ENCODE results near the gene HACD3. TPM values are rescaled to one million over a fixed set of nuclear protein-coding genes. Genes with fewer than 3 reads are reported as not detected.

HACD3 gene
- total RNA-seq = 67.8 and 73.6 TPM in 2 replicates

GRCh38 chr15:65530318-65531111, at the start of gene HACD3:
Gene HACD3, plus strand, starts transcription at chr15:65530463. Its CDS starts 169 bp downstream, at chr15:65530632.

GRCh38 chr15:65516997-65517865, 13.0 kb upstream of the HACD3 start, which contains the start of gene DPP8:
Gene DPP8, minus strand, starts transcription at chr15:65517689. Its CDS starts 5,136 bp downstream, at chr15:65512553.

GRCh38 chr15:65610871-65611718, 80.8 kb downstream of the HACD3 start, which contains the start of gene INTS14:
Gene INTS14, minus strand, starts transcription at chr15:65611131. Its CDS starts 3,751 bp downstream, at chr15:65607380.

GRCh38 chr15:65621638-65622037, 91.4 kb downstream of the HACD3 start, which contains the start of gene SLC24A1:
Gene SLC24A1, plus strand, starts transcription at chr15:65621938. Its CDS starts 2,143 bp downstream, at chr15:65624081.

Other genes starting within 250 kb of the HACD3 start
- gene PARP16, start 243.6 kb upstream of the HACD3 start, total RNA-seq = 5.1 and 7.1 TPM in 2 replicates
- gene RNU5A-1, start 234.4 kb upstream of the HACD3 start, total RNA-seq = not detected in 2 replicates
- not detected in 2 replicates for gene RNU5B-1, start 225.8 kb upstream of the HACD3 start, total RNA-seq
- gene IGDCC3, start 152.5 kb upstream of the HACD3 start, total RNA-seq = under 0.01 TPM in 1 of 2 replicates, not detected in the other
- gene IGDCC4, start 107.5 kb upstream of the HACD3 start, total RNA-seq = 1.3 and 1.5 TPM in 2 replicates
- gene DPP8, start 12.8 kb upstream of the HACD3 start, total RNA-seq = 13.5 and 14.6 TPM in 2 replicates
- gene INTS14, start 80.7 kb downstream of the HACD3 start, total RNA-seq = 29.9 and 31.8 TPM in 2 replicates
- gene SLC24A1, start 91.5 kb downstream of the HACD3 start, total RNA-seq = 6.1 and 7.7 TPM in 2 replicates

Measured in bronchus fibroblast of lung (primary cell).